Endodermal cell (in vitro differentiated cells): ENCODE measurements around the gene TENT5C. TPM values are rescaled to one million over a fixed set of nuclear protein-coding genes. Genes with fewer than 3 reads are reported as not detected.
A peak's percentile ranks its signal among the peaks of the same experiment; 100 is the strongest.

Experiments used
- DNase-seq: peaks from one replicate; pipeline ENCODE4 v3.0.0-alpha.2; 2017
- H3K27ac ChIP-seq: 2 replicates; pipeline ENCODE4 v1.5.1; 2013; ENCODE audit warnings: mild to moderate bottlenecking, low read depth, low read length, moderate library complexity
- H3K27me3 ChIP-seq: 2 replicates; pipeline ENCODE4 v1.6.1; 2013; ENCODE audit warnings: mild to moderate bottlenecking, low read length, moderate library complexity; ENCODE audit not compliant: insufficient read depth, control insufficient read depth, poor library complexity, severe bottlenecking
- H3K36me3 ChIP-seq: 2 replicates; pipeline ENCODE4 v1.7.0; 2013; ENCODE audit warnings: mild to moderate bottlenecking, low read length, moderate library complexity; ENCODE audit not compliant: control insufficient read depth, insufficient read depth
- H3K4me1 ChIP-seq: one replicate; pipeline ENCODE4 v1.7.0; 2013; ENCODE audit warnings: low read length; ENCODE audit not compliant: control insufficient read depth, insufficient read depth
- H3K4me3 ChIP-seq: 2 replicates; pipeline ENCODE4 v1.5.1; 2013; ENCODE audit warnings: mild to moderate bottlenecking, low read length, moderate library complexity
- H3K9ac ChIP-seq: 2 replicates; pipeline ENCODE4 v1.6.1; 2013; ENCODE audit warnings: mild to moderate bottlenecking, low read length, moderate library complexity; ENCODE audit not compliant: poor library complexity, severe bottlenecking; ENCODE audit errors: extremely low read depth
- H3K9me3 ChIP-seq: 2 replicates; pipeline ENCODE4 v1.6.1; 2013; ENCODE audit warnings: mild to moderate bottlenecking, low read length, moderate library complexity; ENCODE audit not compliant: control insufficient read depth
- H3K27ac Mint-ChIP-seq: 2 replicates; pipeline ENCODE4 v1.8.0; 2020; ENCODE audit warnings: mixed read lengths
- H3K27me3 Mint-ChIP-seq: 2 replicates; pipeline ENCODE4 v1.8.0; 2021; ENCODE audit warnings: mild to moderate bottlenecking, mixed read lengths; ENCODE audit not compliant: insufficient read depth
- H3K36me3 Mint-ChIP-seq: 2 replicates; pipeline ENCODE4 v1.8.0; 2020; ENCODE audit warnings: low read depth, mixed read lengths
- H3K4me1 Mint-ChIP-seq: 2 replicates; pipeline ENCODE4 v1.8.0; 2020; ENCODE audit warnings: mixed read lengths
- H3K4me3 Mint-ChIP-seq: 2 replicates; pipeline ENCODE4 v1.8.0; 2020; ENCODE audit warnings: mild to moderate bottlenecking, moderate library complexity, mixed read lengths
- H3K9me3 Mint-ChIP-seq: 2 replicates; pipeline ENCODE4 v1.8.0; 2020; ENCODE audit warnings: mild to moderate bottlenecking, mixed read lengths
- WGBS, 2 experiments: methylation state at CpG; one replicate each; pipeline versions ENCODE4 v1.1.5 to v1.1.7; 2013; ENCODE audit warnings: missing lambda C conversion rate in 2 of 2, mixed read lengths in 1 of 2; ENCODE audit not compliant: insufficient coverage in 1 of 2, insufficient read length in 1 of 2; 5-methylcytosine and 5-hydroxymethylcytosine counted together
- total RNA-seq, 2 donors: library from RNA; stranded (reverse); fragmentation: NEBNext Ultra II Directional in 1 of 2; extraction: Animal tissue kit (Norgen Biotek cat#: 25700) in 1 of 2; gene quantifications; 2 replicates in 1 of 2; 3 replicates in 1 of 2; pipeline ENCODE4 v1.2.1, GENCODE V29; 2021
- TF ChIP-seq, protein P1 (sequence below): fragments of 200-600 bp; sonication (generic); conservative IDR thresholded peaks from 2 replicates; pipeline ENCODE4 v1.5.0; 2021; ENCODE audit warnings: antibody characterized with exemption, mild to moderate bottlenecking

The TENT5C gene
- total RNA-seq, 2 donors from 2014 or later, result 1.0 to 1.4 TPM

DNA sequence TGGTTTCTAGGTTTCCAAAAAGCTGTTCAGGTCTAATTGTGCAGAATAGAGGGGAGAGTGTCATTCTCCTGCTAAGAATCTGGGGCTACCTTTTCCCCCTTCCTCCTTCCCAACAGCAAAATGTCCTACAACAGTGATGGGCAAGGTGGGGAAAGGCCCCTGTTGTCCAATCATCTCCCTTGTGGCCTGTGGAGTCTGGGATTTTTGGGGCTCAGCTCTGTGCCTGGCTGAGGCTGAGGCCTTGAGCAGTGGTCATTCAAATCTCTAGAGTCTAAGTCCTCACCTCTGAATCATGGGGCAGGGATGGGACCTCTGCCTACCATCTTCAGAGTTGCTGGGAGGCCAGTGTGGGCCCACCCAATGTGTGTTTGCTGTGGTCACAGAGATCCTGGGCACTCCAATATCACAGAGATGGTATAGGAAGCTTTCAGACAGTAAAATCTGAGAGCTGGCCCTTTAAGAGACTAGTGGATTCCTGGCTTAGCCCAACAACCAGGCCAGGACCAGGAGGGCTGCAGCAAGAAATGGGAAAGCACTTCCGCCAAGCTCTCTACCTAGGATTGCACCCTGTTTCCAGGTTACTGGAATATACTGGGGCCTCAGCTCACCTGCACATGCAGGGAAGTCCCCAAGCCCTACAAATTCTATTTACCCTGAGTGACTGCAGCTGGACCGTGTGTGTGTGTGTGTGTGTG lies 28.5 kb upstream of the TENT5C start:
- H3K9me3 ChIP-seq, result no peaks in the 10 kb centered on the region
- no peaks in the 10 kb centered on the region for H3K27me3 ChIP-seq
- H3K36me3 Mint-ChIP-seq, result no peaks in the 10 kb centered on the region
- peaks cover 6% of the 10 kb centered on the region for H3K4me1 Mint-ChIP-seq
- no peaks in the 10 kb centered on the region for H3K36me3 ChIP-seq
- H3K4me3 Mint-ChIP-seq, result no peak overlapping the region
- peak; percentile 20 for DNase-seq
- TF ChIP-seq, protein P1, sequence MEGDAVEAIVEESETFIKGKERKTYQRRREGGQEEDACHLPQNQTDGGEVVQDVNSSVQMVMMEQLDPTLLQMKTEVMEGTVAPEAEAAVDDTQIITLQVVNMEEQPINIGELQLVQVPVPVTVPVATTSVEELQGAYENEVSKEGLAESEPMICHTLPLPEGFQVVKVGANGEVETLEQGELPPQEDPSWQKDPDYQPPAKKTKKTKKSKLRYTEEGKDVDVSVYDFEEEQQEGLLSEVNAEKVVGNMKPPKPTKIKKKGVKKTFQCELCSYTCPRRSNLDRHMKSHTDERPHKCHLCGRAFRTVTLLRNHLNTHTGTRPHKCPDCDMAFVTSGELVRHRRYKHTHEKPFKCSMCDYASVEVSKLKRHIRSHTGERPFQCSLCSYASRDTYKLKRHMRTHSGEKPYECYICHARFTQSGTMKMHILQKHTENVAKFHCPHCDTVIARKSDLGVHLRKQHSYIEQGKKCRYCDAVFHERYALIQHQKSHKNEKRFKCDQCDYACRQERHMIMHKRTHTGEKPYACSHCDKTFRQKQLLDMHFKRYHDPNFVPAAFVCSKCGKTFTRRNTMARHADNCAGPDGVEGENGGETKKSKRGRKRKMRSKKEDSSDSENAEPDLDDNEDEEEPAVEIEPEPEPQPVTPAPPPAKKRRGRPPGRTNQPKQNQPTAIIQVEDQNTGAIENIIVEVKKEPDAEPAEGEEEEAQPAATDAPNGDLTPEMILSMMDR, result no peak
- no peaks in the 10 kb centered on the region for H3K4me1 ChIP-seq
- H3K9me3 Mint-ChIP-seq, result no peaks in the 10 kb centered on the region
- 83 to 92% methylated on average over 1 to 2 of the region's 2 CpGs for WGBS, 2 experiments
- no peak overlapping the region for H3K27ac Mint-ChIP-seq
- no peaks in the 10 kb centered on the region for H3K27me3 Mint-ChIP-seq
- H3K27ac ChIP-seq, result no peak overlapping the region
- no peak overlapping the region for H3K9ac ChIP-seq
- H3K4me3 ChIP-seq, result no peak overlapping the region

DNA sequence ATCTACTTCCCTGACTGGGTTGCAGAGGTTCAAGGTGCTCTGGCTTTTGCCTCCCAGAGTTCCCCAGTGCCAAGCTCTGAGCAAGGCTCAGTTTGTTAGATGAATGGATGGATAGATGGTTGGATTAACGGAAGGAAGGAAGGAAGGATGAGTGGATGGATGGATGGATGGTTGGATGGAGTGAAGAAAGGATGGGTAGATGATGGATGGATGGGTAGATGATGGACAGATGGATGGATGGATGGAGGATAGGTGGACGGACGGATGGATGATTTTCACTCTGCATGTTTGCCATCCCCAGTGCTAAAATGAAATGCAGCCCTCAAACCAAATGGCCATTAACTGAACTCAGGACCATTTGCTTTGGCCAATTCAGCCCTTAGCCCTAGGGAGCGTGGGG lies 27.4 kb upstream of the TENT5C start:
- 90 to 100% methylated on average over 2 to 4 of the region's 4 CpGs for WGBS, 2 experiments

GRCh38 chr1:117579221-117579906 lies 26.5 kb upstream of the TENT5C start:
- TF ChIP-seq, protein P1, result no peak
- H3K9me3 Mint-ChIP-seq, result no peaks in the 10 kb centered on the region
- H3K27me3 Mint-ChIP-seq, result no peaks in the 10 kb centered on the region
- Histone ChIP-seq H3K9me3 (no peaks in the 10 kb centered on the region), H3K9ac (no peak overlapping the region), H3K4me3 (no peak overlapping the region), H3K36me3 (no peaks in the 10 kb centered on the region), H3K27ac (no peak overlapping the region), H3K4me1 (no peaks in the 10 kb centered on the region), H3K27me3 (no peaks in the 10 kb centered on the region)
- H3K4me3 Mint-ChIP-seq, result no peak overlapping the region
- peaks cover 1% of the 10 kb centered on the region for H3K4me1 Mint-ChIP-seq
- DNase-seq, result peak; percentile 31
- H3K27ac Mint-ChIP-seq, result no peak overlapping the region
- 89 to 96% methylated on average over 8 to 10 of the region's 10 CpGs for WGBS, 2 experiments
- H3K36me3 Mint-ChIP-seq, result no peaks in the 10 kb centered on the region

More for the DNA sequence above, 27.4 kb upstream of the TENT5C start:
- H3K9me3 ChIP-seq, result no peaks in the 10 kb centered on the region
- H3K27me3 ChIP-seq, result no peaks in the 10 kb centered on the region
- H3K4me3 ChIP-seq, result no peak overlapping the region
- H3K9ac ChIP-seq, result no peak overlapping the region
- no peaks in the 10 kb centered on the region for H3K36me3 ChIP-seq
- H3K27ac Mint-ChIP-seq, result no peak overlapping the region
- no peaks in the 10 kb centered on the region for H3K4me1 ChIP-seq
- DNase-seq, result no peak
- no peaks in the 10 kb centered on the region for H3K27me3 Mint-ChIP-seq
- no peak overlapping the region for H3K4me3 Mint-ChIP-seq
- H3K4me1 Mint-ChIP-seq, result peaks cover 6% of the 10 kb centered on the region
- H3K9me3 Mint-ChIP-seq, result no peaks in the 10 kb centered on the region
- no peaks in the 10 kb centered on the region for H3K36me3 Mint-ChIP-seq
- TF ChIP-seq, protein P1, result no peak
- H3K27ac ChIP-seq, result no peak overlapping the region
